NCI-H524 (cell line): ENCODE results near the gene YPEL4.

Source experiments
- DNase-seq, 2 experiments: peaks; one replicate each; lab custom pipeline; 2025; lab: John Stamatoyannopoulos, UW

Gene YPEL4

DNA sequence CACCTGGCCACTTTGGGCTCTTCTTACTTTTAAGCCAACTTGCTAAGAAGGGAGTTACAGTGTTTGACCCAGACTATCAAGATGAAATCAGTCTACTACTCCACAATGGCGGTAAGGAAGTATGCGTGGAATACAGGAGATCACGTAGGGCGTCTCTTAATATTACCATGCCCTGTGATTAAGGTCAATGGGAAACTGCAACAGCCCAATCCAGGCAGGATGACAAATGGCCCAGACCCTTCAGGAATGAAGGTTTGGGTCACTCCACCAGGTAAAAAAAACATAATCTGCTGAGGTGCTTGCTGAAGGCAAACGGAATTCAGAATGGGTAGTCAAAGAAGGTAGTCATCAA is 1.0 kb upstream of the YPEL4 start:
- DNase-seq, result no peak

DNA sequence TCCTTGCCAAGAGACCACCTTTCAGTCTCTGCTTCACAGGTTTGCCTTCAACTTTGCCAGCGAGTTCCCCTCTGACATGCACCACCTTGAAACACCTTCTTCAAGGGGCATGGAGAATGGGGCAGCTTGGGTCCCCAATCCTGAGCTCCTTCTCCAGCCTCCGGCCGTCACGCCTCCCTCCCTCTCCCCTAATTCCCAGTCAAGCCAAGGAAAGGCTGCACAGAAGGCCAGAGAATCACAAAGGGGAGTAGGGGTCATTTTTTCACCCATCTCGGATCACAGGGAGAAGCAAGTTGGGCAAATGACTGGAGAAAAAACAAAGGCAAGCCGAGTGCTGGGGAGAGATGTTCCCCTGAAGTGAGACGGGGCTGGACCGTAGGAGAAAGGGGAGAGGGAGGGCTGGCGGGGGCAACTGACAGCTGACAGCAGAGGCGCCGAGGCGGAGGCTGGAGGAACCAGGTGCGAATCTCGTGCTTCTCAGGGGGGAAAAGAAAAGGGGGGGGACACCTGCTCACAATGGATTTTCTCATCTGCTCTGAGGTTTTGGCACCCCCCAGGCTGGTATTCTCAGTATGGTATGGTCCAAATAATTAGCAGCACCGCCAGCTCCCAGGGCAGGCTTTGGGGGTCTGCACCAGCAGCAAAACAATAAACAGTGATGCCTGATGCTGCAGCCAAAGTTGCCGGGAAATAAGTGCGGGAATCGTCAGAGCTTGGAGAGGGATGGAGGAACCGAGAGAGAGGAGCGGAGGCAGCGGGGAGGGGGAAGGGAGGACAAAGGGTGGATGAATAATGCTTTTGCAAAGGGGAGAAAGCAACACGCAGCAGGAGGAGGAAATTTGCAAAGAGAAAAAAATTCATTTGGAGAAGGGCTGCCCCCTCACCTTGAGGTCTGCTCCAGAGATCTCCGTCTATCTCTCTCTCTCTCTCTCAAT is 644 bp downstream of the YPEL4 start:
- no peak for DNase-seq

DNA sequence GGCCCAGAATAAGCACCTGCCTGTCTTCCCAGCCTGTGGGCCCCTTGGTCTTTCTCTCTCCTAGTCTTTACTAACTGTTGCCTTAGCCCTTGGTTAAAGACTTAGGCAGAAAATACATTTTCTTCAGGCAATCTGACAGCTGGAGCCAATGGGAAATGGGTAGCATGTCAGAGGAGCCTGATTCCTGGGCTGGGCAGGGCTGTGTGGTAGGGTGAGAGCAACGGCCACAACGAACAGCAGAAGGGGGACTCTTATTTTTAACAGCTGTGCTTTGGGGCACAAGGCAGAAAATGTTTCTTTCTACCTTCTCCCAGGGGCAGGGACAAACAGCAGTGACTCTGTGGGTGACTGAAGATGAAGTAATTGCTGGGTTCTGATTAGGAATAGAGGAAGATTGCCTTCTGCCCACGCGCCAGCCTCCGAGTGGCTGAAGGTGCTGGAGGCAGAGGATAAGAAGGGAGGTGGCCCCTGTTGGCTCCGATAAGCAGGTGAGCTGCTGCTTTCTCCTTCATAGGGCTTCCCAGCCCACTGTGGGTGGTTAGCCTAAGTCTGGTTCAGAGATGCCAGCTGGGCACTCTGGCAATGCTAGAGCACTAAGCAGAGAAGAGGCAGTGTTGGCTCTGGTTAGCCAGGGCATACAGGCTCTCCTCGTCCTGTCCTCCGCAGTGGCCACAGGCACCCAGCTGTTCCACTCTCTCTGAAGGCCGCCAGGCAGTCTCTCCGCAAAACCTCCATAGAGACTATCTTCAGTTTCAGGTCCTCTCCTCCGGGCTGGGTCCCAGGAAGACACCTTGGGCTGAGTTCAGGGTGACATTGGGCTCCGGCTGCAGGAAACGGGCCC is 1.5 kb downstream of the YPEL4 start:
- peak; percentile 10 to 18 for DNase-seq

DNA sequence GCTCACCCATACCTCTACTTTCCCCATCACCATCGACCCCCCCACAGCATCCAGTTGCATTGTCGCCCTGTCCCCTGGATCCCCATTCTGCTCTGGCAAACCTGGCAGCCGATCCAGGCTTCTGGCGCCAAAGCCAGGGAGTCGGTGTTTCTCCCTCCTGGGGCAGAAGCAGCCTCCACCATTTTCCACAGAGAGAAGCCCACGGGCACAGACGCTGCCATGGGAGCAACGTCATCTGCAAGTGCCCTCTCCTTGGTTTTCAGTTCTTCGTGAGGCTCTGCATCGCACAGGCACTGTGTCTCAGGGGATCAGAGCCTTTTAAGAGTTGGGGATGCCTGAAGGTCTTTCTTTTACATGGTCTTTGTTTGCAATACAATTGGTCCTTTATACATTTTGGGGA is 2.3 kb downstream of the YPEL4 start:
- DNase-seq, result no peak

DNA sequence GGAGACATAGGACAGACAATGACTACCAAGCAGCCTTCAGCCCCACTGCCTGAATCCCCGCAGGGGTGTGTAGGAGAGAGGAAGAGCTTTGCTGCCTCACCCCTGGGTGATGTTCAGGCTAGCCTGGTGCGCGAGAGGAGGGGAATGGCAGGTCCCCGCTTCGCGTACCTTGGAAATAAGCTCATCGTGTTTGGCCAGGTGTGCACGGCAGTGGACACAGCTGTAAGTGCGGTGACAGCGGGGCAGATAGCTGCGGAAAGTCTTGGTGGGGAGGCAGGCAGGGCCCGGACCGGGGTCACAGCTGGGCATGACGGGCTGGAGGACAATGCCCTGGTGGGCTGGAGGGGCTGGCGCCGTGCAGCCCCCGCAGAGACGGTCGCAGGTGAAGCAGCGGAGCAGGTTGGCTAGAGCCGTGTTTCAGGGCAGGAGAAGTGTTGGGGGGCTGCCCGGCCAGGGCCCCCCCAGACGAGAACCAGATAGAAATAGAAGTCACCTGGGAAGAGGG is 2.9 kb downstream of the YPEL4 start:
- no peak for DNase-seq

DNA sequence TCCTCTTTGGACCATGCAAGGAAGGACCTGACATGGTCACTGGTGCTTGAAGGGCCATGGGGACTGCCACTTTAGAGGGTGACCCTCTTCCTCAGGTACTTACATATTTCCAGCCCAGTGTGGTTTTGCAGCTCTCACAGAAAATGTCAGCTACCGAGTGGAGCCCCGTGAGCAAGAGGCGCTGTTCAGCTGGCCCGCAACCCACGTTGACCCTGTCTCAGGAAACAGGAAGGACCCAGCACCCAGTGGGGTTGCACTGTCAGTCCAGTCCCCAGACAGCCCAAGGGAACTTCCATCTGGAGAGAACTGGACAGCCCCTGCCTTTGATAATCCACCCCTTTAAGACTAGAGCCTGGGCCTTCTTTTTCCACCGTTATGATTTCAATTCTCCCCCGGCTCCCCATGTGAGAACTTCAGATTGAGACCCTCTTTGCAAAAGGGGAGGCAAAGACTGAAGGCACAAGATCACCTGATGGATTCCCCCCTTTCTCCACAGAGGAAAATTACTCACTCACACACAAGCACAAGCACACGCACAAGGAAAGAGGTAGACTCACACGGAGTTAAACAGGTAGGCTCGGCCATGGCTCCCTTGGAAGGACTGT is 3.4 kb downstream of the YPEL4 start:
- DNase-seq, result no peak

DNA sequence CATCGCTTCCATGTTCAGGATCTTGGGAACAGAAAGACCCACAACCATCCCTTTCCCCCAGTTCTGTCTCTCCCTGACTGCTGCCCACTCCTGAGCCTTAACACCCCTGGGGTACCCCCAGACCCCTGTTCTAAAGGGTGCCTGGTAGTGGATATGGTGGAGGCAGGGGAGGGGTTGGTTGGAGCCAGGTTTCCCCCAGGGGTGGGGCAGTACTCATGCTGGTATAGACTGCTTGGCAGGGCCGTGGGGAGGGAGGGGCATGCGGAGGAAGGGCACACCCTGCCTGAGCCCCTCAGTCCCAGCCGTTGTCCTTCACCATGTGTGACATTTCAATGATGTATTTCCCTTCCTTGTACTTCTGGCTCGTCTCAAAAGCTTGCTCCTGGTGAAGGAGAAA is 4.0 kb downstream of the YPEL4 start:
- no peak for DNase-seq

DNA sequence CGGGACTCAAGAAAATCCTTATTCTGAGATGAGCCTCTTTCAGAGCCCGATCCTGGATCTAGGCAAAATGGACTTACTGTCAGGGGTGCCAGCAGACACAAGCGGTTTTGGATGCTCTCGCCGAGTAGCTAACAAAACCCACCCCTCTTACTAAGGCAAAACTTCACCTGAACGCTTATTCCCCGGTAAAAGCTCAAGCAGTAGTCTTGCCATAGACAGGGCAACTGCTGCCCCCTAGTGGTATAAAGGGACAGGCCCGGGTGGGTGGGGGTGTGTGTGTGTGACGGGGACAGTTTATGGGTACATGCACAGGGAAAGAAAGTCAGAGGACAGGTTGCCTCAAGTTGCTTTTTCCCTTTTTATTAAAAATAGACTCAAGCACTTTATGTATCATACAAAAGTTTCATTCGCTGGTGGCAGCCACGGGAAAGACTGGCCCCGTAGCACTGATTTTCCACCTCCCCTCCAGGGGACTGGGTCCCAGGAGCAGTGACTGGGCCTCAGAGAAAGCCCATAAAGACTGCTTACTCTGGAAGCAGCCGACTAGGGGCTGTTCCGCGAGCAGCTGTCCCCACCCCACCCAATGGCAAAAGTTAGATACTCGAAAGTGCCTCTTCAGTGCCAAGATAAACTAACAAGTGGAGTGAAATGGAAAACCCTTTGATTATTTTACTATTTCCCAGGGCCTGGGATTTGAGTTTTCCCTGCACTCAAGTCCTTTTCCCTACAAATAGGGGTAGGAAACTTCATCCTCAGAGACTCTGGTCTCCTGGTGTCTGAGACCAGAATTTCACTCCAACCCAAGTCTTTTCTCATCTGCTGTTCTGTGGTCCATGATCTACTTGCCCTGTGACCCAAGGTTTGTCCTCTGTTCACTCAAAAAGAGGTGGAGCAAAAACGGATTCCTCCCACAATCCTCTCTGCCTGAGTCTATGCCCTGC is 4.7 kb downstream of the YPEL4 start:
- peak; percentile 63 to 73 for DNase-seq

DNA sequence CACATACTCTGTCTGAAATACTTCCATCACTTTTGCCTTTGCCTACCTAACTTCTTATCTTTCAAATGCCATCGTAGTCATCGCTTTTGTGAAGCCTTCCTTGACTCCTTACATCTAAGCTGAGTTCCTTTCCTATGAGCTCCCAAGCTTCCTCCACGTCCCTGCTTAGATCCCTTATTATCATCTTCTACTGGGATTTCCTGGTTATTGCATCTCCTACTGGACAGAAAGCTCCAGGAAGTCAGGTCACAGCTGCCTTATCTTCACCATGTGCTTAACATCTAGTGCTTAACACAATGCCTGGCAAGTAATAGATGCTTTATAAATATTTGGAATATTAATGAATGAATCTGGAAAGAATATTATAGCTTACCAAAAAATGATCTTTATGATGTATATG is 5.9 kb downstream of the YPEL4 start:
- no peak for DNase-seq

DNA sequence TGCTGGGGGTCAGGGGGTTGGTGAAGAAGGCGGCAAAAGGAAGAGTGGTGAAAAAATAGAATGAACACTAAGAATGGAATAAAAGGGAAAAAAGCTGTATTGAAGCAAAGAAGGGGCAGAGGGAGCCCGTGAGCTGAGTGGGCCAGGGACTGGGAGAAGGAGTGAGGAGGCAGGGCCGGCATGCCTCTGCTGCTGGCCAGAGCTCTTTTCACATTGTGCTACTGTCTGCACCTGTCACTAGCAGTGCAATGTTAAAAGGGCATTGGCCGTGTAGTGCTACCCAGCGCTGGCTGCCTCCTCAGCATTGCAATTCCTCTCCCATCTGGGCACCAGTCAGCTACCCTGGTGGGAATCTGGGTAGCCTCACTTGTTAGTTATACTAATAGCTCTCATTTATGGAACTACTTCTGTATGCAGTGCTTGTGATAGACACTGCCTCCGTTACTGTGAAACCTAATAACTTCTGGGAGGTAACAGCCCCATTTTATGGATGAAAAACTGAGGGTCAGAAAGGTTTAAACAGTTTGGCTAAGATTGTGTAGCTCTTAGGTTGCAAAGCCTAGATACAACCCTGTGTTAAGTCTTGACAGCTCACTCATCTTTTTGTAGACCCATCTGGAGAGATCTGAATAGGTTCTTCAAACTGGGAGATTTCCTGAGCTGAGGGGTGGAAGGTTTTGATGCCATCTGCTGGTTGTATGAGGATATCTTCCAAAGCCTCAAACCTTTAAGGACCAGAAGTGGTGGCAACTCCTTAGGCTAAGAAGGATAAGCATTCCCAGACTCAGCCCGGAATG is 8.5 kb downstream of the YPEL4 start:
- DNase-seq, result peak; percentile 58 to 78

DNA sequence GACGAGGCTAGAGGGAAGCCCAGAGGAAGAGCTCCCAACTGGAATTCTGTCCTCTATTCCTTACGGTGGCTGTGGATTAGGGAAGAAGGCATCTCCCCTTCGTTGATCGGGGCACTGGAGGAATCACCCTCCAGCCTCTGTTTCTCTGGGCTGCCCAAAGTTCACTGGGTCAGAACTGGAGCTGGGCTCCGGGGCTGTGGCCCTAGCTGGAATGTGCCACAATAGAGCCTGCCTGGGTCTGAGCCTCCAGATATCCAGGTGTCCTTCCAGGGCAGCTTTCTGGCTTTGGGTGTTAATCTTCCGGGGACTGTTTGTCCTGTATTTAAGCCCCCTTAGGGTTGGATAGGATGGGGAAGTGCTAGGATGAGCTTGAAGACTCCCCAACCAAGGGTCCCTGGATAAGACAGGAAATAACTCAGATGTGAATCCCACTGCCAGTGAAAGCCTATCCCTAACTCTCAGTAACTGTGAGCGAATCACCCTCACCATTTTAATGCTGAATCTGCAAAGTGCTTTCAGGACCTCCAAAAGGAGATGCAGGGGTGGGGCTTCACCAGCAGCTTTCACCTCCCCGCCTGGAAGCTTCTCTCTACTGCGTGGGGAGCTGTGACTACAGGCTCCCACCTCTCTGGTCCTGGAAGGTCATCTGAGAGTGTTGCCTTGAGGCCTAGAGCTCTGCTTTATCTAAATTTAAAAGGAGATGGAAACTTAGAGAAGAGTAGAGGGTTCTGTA is 9.5 kb downstream of the YPEL4 start:
- no peak for DNase-seq

DNA sequence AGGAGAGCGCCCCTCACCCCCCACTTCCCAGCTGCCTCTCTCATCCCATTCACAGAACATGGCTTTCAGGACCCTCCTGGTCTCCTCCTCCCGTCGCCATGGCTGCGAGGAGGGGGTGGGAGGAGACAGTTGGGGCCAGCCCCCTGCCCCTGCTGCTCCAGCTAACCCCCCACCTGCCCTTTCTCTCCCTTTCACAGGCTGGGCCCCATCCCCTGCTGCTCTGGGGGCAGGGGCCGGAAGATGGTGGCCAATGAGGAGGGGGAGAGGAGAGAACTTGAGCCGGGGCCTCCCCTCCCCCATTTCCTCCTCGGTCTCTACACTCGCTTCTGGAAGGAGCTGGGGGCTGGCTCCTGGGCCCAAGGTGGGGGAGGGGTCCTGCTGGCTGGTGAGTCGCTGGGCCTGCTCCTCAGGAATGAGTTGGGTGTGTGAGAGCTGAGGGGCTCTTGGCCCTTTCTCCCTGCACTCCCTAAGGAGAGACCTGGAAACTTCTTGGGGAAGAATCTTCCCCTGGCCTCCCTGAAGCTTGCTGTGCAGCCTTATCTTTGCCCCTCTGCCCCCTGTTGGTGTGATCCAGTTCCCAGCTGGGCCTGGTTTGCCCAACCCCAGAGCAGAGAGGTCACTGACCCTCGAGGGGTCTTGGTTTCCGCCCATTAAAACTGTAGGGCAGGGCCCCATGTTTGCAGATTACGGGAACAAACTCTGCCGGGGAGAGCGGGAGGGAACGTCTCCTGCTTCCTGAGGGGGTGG is 10.2 kb downstream of the YPEL4 start:
- DNase-seq, result peak in 1 of 2 experiments; percentile 16

DNA sequence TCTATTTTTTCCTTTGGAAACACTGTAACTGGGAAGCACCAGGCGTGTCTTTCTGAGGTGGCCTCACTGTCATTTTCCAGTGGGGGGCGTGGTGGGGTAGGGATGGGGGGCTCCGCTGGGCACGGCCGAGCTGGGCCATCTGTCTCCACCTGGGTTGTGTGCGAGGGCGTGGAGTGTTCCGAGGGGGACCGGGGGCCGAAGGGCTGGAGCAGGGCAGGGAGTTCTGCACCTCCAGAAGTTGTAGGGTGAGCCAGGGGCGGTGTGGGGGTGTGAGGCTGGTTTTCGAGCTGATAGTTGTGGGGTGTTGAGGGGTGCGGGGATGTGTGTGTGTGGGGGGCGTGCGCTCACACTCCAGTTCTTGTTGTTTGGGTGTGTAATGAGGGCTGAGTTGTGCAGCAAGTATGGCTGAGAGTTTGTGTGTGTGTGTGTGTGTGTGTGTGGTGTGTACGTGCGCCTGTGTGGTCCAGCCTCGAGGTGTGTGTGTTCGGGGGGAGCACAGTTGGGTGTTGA is 10.8 kb downstream of the YPEL4 start:
- DNase-seq, result peak in 1 of 2 experiments; percentile 40

DNA sequence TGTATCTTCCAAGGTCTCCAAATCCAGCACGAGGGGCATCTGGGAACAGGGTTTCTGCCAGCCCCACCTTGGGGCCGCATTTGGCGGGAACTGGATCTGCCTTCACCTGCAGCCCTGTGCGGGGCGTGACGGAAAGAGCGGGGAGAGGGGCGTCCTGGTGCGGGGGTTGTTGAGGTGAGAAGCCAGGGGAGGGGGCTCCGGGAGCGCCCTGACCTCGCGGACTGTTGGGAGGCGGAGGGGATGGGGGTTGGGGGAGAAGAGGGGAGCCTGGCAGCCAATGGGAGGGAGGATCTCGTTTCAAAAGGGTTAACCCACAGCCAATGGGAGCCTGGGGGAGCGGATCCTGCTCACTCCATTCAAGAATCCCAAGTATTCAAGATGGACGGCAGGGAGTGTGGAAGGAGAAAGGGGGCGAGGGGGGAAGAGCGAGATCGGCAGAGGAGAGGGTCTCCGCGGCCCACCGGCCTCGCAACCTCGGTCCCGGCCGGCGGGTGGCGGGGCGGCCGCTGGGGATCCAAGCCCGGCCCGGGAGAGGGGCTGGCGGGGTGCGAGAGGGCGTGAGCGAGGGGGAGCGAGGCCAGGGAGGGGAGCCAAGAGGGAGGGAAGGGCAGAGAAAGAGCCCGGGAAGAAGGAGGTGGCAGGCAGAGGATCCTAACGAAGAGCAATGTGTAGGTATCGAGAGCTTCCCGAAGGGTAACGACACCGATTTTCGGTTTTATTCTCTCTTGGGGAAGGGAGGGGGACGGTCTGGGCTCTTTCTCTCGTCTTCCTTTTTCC is 11.5 kb downstream of the YPEL4 start:
- DNase-seq, result peak; percentile 77 to 89

DNA sequence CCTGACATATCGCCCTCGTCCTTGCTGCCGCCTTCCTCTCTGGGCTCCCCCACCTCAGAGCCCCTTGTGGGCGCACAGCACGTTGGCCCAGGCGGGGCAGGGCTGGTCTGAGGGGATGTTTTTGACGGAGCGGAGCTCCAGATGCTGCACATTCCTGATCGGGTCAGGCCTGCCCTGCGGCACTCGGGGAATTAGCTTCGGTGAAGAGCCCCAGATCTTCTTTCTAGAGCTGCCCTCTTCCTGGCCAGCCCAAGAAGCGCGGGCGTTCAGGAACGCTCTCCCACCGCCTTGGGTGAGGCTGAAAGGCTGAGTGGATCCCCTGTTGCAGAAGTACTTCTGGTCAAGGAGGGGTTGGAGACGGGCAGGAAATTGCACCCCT is 12.1 kb downstream of the YPEL4 start:
- DNase-seq, result peak in 1 of 2 experiments; percentile 59

DNA sequence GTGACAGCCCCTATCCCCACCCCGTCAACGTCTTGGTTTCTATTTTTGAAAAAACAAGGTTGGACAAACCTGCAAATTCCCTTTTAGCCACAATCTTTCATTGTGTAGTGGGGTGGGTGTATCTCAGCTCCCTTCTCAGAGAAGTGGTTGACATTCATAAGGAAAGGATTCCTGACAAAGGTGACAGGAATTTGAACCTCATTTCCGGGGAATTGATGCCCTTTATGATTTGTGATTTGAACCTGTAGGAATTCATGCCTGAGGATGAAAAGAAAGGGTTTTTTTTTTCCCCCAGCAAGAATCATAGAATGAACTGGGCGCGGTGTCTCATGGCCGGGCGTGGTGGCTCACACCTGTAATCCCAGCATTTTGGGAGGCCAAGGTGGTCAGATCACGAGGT is 14.5 kb downstream of the YPEL4 start:
- DNase-seq, result no peak

DNA sequence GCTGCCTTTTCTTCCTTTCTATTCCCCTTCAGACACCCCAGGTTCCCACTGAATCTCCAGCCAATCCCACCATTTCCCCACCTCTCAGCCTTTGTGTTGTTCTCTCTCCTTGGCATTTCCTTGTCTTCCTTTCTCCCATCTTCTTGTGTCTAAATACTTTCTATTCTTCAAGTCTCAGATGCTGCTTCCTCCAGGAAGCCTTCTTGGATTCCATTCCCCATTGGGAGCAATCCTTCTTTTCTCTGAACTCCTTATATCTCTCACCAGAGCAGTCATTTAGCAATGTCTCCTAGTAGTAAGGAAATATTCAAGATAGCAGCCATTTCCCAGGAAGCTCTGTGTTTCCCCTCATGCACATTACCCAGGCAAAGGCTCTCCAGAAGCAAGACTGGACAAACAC is 15.4 kb downstream of the YPEL4 start:
- no peak for DNase-seq
